Measurements from ENCODE around the gene GFY. TPM values are rescaled to one million over a fixed set of nuclear protein-coding genes. Genes with fewer than 3 reads are reported as not detected.

GFY gene
- total and polyA plus RNA-seq, 2 donors (not counting 3 experiments of a cell fraction or from before 2014, with no cell fraction given): not detected

GRCh38 chr19:49427339-49427738 is 2.2 kb downstream of the GFY start:
- Histone ChIP-seq H3K36me3 (ENCODE audit: control insufficient read depth in 2 of 2, extremely low read depth in 1 of 2, insufficient read depth in 2 of 2, low read length in 2 of 2) (no peaks in the 10 kb centered on the region), H3K4me1 (ENCODE audit: control insufficient read depth, extremely low read depth, insufficient read depth, low read length) (no peaks in the 10 kb centered on the region), H3K79me2 (ENCODE audit: control insufficient read depth, insufficient read depth, low read length) (no peaks in the 10 kb centered on the region), H2AFZ (ENCODE audit: low read depth, low read length) (no peak overlapping the region), H3K9me1 (replicated peaks; ENCODE audit: control insufficient read depth, extremely low read depth, insufficient read depth, low read length) (no peaks in the 10 kb centered on the region), H3K27ac (ENCODE audit: insufficient read depth, low read depth, low read length) (no peak overlapping the region), H3K9me3 (replicated peaks; ENCODE audit: control insufficient read depth, insufficient read depth, low read length) (no peaks in the 10 kb centered on the region), H3K4me3 (replicated peaks in 1 of 3; ENCODE audit: insufficient read depth in 1 of 3, low read depth in 1 of 3, low read length in 3 of 3) (no peak overlapping the region), H3K27me3 (ENCODE audit: control insufficient read depth in 2 of 2, insufficient read depth in 2 of 2, low read length in 2 of 2) (peaks cover 79 to 81% of the 10 kb centered on the region in 2 experiments), H3K4me2 (ENCODE audit: insufficient read depth, low read length) (no peak overlapping the region), H4K20me1 (replicated peaks; ENCODE audit: control insufficient read depth, extremely low read depth, insufficient read depth, low read length) (no peaks in the 10 kb centered on the region), H3K9ac (replicated peaks; ENCODE audit: extremely low read depth, insufficient read depth, low read length) (no peak overlapping the region)
- FAIRE-seq: no peak
- dilution Hi-C loops (cut with MboI; ENCODE audit: extremely low pct_ligation_motif_present, low sequenced_read_pairs): no loop called here
- ChIA-PET POLR2A (no interaction called here), CTCF (interaction anchor here (1.2 kb wide), 1 partner anchor 12 kb away, joined by 3 read pairs; no protein-coding TSS in a partner anchor)
- intact Hi-C loops (cut with micrococcal nuclease): no loop called here
- TF ChIP-seq MAX (IDR thresholded peaks at IDR 0.05; ENCODE audit: insufficient read depth, insufficient read length) (no peak), POLR2A (IDR thresholded peaks at IDR 0.05; ENCODE audit: low read depth, low read length) (no peak), POLR2AphosphoS5 (IDR thresholded peaks at IDR 0.05; ENCODE audit: insufficient read depth, low read depth, low read length) (no peak), CTCF (IDR thresholded peaks at IDR 0.05; ENCODE audit: extremely low read depth in 1 of 2, insufficient read depth in 1 of 2, low read depth in 1 of 2, low read length in 2 of 2) (no peak), FOS (IDR thresholded peaks at IDR 0.05; ENCODE audit: borderline replicate concordance, insufficient read depth, low read length) (no peak), GATA2 (IDR thresholded peaks at IDR 0.05; ENCODE audit: insufficient read depth, insufficient read length, low read depth, low read length) (no peak), JUN (IDR thresholded peaks at IDR 0.05; ENCODE audit: borderline replicate concordance, insufficient read depth, insufficient read length, low read depth) (no peak), MYC (IDR thresholded peaks at IDR 0.05; ENCODE audit: low read depth, low read length) (no peak), EZH2 (IDR thresholded peaks at IDR 0.05; ENCODE audit: borderline replicate concordance, low read depth, low read length, severe bottlenecking) (no peak)
- DNase-seq (ENCODE audit: low read depth, low spot score): no peak
- no TSS peak for BruUV-seq (replicated peaks)

Data from endothelial cell of umbilical vein (primary cell).